Mucosa of descending colon (tissue), 3 donors: Measurements from ENCODE around the gene FNDC10. TPM values are rescaled to one million over a fixed set of nuclear protein-coding genes. Genes with fewer than 3 reads are reported as not detected.

Source experiments
- ATAC-seq: fragments of 200-7000 bp; cut with Tn5 transposase; one replicate; pipeline ENCODE4 v1.9.1; 2020; ENCODE audit warnings: mild to moderate bottlenecking, moderate library complexity
- DNase-seq, 3 donors: peaks; one replicate each; pipeline ENCODE4 v3.0.0-alpha.2; 2020
- H3K36me3 ChIP-seq: fragments of 200-600 bp; one replicate; pipeline ENCODE4 v1.8.0; 2021; ENCODE audit warnings: low read depth, mild to moderate bottlenecking
- H3K4me1 ChIP-seq: fragments of 200-600 bp; one replicate; pipeline ENCODE4 v1.8.0; 2021; ENCODE audit warnings: low read depth, mild to moderate bottlenecking
- H3K4me3 ChIP-seq: fragments of 200-600 bp; one replicate; pipeline ENCODE4 v1.8.0; 2021; ENCODE audit warnings: mild to moderate bottlenecking
- H3K9me3 ChIP-seq: fragments of 200-600 bp; one replicate; pipeline ENCODE4 v1.8.0; 2021; ENCODE audit warnings: mild to moderate bottlenecking
- CTCF ChIP-seq: fragments of 200-600 bp; IDR thresholded peaks from one replicate; pipeline ENCODE4 v1.8.0; 2022; ENCODE audit warnings: antibody characterized with exemption, mild to moderate bottlenecking
- intact Hi-C, 2 donors: fragments of 100-400 bp; cut with DNase I in 1 of 2; cut with micrococcal nuclease in 1 of 2; formaldehyde crosslinking; loops; one replicate each; pipeline versions ENCODE4 v1.11.0 to v1.11.1; 2022; cut with DNase I, micrococcal nuclease
- total RNA-seq, 3 donors: library from RNA; stranded (reverse); fragmentation: NEBNext Ultra II Directional in 2 of 3; extraction: Animal tissue kit (Norgen Biotek cat#: 25700) in 2 of 3; gene quantifications; one replicate each; pipeline versions ENCODE4 v1.2.1 to v1.2.4, GENCODE V29; 2021 to 2023
- donor health status: DM: no; HTN: no; CAD: no; lungs with moderate emphysema.
- donor health status: DM: no; HTN: no; CAD: no.
- donor health status: DM: no; HTN: yes; CAD: no.

Gene FNDC10
- total RNA-seq, 3 donors from 2014 or later = 1.2 to 3.2 (median 3.1) TPM

GRCh38 chr1:1578371-1578940, 21.5 kb downstream of the FNDC10 start:
- H3K4me3 ChIP-seq = no peak overlapping the region
- H3K4me1 ChIP-seq = peaks cover 11% of the 10 kb centered on the region
- no peaks in the 10 kb centered on the region for H3K36me3 ChIP-seq
- H3K9me3 ChIP-seq = no peaks in the 10 kb centered on the region
- intact Hi-C loops = no loop called here
- TF ChIP-seq CTCF = no peak
- ATAC-seq (no peak), DNase-seq (no peak)

- peak in 2 of 3 donors; percentile 50 to 65 for DNase-seq
- no peak for TF ChIP-seq CTCF
These were observed 22.4 kb downstream of the FNDC10 start for GRCh38 chr1:1577367-1578011.

GRCh38 chr1:1574721-1575537, 25.0 kb downstream of the FNDC10 start, which contains the start of gene SSU72:
TSS of gene SSU72 (minus strand) at chr1:1574863. CDS start at chr1:1574557, 306 bp downstream.
- Histone ChIP-seq H3K4me3 (peak within 1 kb of the TSS; percentile 95), H3K4me1 (peaks cover 18% of the 10 kb centered on the region), H3K9me3 (no peaks in the 10 kb centered on the region), H3K36me3 (no peaks in the 10 kb centered on the region)
- ATAC-seq (peak; percentile 93), DNase-seq (peak; percentile 94 to 97 (median 95))
- intact Hi-C loops = no loop called here
- no peak for TF ChIP-seq CTCF

More at GRCh38 chr1:1577367-1578011, 22.4 kb downstream of the FNDC10 start:
- Histone ChIP-seq H3K4me1 (peaks cover 18% of the 10 kb centered on the region), H3K9me3 (no peaks in the 10 kb centered on the region), H3K36me3 (no peaks in the 10 kb centered on the region), H3K4me3 (no peak overlapping the region)
- peak; percentile 31 for ATAC-seq
- intact Hi-C loops = no loop called here

- intact Hi-C loops = no loop called here
- no peaks in the 10 kb centered on the region for H3K36me3 ChIP-seq
- ATAC-seq (peak; percentile 75), DNase-seq (peak; percentile 70 to 83 (median 80))
- H3K4me1 ChIP-seq = peaks cover 18% of the 10 kb centered on the region
- H3K4me3 ChIP-seq = peak overlapping the region; percentile 95
- H3K9me3 ChIP-seq = no peaks in the 10 kb centered on the region
- TF ChIP-seq CTCF = no peak
These were observed 25.9 kb downstream of the FNDC10 start for GRCh38 chr1:1573843-1574720.

GRCh38 chr1:1569341-1569740, 30.6 kb downstream of the FNDC10 start:
- DNase-seq (no peak), ATAC-seq (no peak)
- no peaks in the 10 kb centered on the region for H3K9me3 ChIP-seq
- H3K36me3 ChIP-seq = no peaks in the 10 kb centered on the region
- no peak overlapping the region for H3K4me3 ChIP-seq
- TF ChIP-seq CTCF = no peak
- H3K4me1 ChIP-seq = peaks cover 8% of the 10 kb centered on the region
- intact Hi-C loops = no loop called here
